ENCODE results near the gene SMIM5. TPM values are rescaled to one million over a fixed set of nuclear protein-coding genes. Genes with fewer than 3 reads are reported as not detected.
A peak's percentile ranks its signal among the peaks of the same experiment; 100 is the strongest.

SMIM5 gene
- total and polyA plus RNA-seq, 2 donors (not counting 3 experiments of a cell fraction or from before 2014, with no cell fraction given), result not detected

- H3K4me1 ChIP-seq (ENCODE audit: control insufficient read depth, extremely low read depth, insufficient read depth, low read length), result peaks cover 14% of the 10 kb centered on the region
- peaks cover 21 to 27% of the 10 kb centered on the region in 2 experiments for H3K36me3 ChIP-seq (ENCODE audit: control insufficient read depth in 2 of 2, extremely low read depth in 1 of 2, insufficient read depth in 2 of 2, low read length in 2 of 2)
- FAIRE-seq, result no peak
- no peak overlapping the region for H2AFZ ChIP-seq (ENCODE audit: low read depth, low read length)
- H3K9me1 ChIP-seq (replicated peaks; ENCODE audit: control insufficient read depth, extremely low read depth, insufficient read depth, low read length), result no peaks in the 10 kb centered on the region
- H4K20me1 ChIP-seq (replicated peaks; ENCODE audit: control insufficient read depth, extremely low read depth, insufficient read depth, low read length), result no peaks in the 10 kb centered on the region
- no TSS peak for BruUV-seq (replicated peaks)
- CTCF ChIA-PET, result interaction anchor here (0.7 to 19.6 kb wide), 4 partner anchors 41 to 80 kb away, joined by 3 to 653 read pairs (median 22); partner anchors contain the start of gene SMIM5
- H3K27ac ChIP-seq (ENCODE audit: insufficient read depth, low read depth, low read length), result no peak overlapping the region
- POLR2A ChIA-PET, result no interaction called here
- H3K79me2 ChIP-seq (ENCODE audit: control insufficient read depth, insufficient read depth, low read length), result peaks cover 68% of the 10 kb centered on the region
- no peak overlapping the region for H3K4me2 ChIP-seq (ENCODE audit: insufficient read depth, low read length)
- dilution Hi-C loops (cut with MboI; ENCODE audit: extremely low pct_ligation_motif_present, low sequenced_read_pairs), result no loop called here
- H3K27me3 ChIP-seq (ENCODE audit: control insufficient read depth in 2 of 2, insufficient read depth in 2 of 2, low read length in 2 of 2), result no peaks in the 10 kb centered on the region
- no peak overlapping the region for H3K4me3 ChIP-seq (replicated peaks in 1 of 3; ENCODE audit: insufficient read depth in 1 of 3, low read depth in 1 of 3, low read length in 3 of 3)
- H3K9ac ChIP-seq (replicated peaks; ENCODE audit: extremely low read depth, insufficient read depth, low read length), result no peak overlapping the region
- H3K9me3 ChIP-seq (replicated peaks; ENCODE audit: control insufficient read depth, insufficient read depth, low read length), result no peaks in the 10 kb centered on the region
- intact Hi-C loops (cut with micrococcal nuclease), result no loop called here
- no peak for DNase-seq (ENCODE audit: low read depth, low spot score)
- TF ChIP-seq MAX (IDR thresholded peaks at IDR 0.05; ENCODE audit: insufficient read depth, insufficient read length) (no peak), POLR2AphosphoS5 (IDR thresholded peaks at IDR 0.05; ENCODE audit: insufficient read depth, low read depth, low read length) (no peak)
Observed at GRCh38 chr17:75673487-75673886, 40.3 kb downstream of the SMIM5 start.

GRCh38 chr17:75676461-75676860, 43.2 kb downstream of the SMIM5 start:
- POLR2A ChIA-PET, result interaction anchor here (0.6 kb wide), 1 partner anchor 72 kb away, joined by 3 read pairs; no protein-coding TSS in a partner anchor
- H2AFZ ChIP-seq (ENCODE audit: low read depth, low read length), result no peak overlapping the region
- H3K27ac ChIP-seq (ENCODE audit: insufficient read depth, low read depth, low read length), result no peak overlapping the region
- CTCF ChIA-PET, result interaction anchor here (0.9 to 19.6 kb wide), 7 partner anchors 12 to 77 kb away, joined by 3 to 653 read pairs (median 4); partner anchors contain the start of gene SMIM5
- FAIRE-seq, result peak; percentile 74
- dilution Hi-C loops (cut with MboI; ENCODE audit: extremely low pct_ligation_motif_present, low sequenced_read_pairs), result no loop called here
- H3K4me2 ChIP-seq (ENCODE audit: insufficient read depth, low read length), result no peak overlapping the region
- DNase-seq (ENCODE audit: low read depth, low spot score), result no peak
- H3K9ac ChIP-seq (replicated peaks; ENCODE audit: extremely low read depth, insufficient read depth, low read length), result no peak overlapping the region
- H3K27me3 ChIP-seq (ENCODE audit: control insufficient read depth in 2 of 2, insufficient read depth in 2 of 2, low read length in 2 of 2), result no peaks in the 10 kb centered on the region
- intact Hi-C loops (cut with micrococcal nuclease), result no loop called here
- TF ChIP-seq MYC (IDR thresholded peaks at IDR 0.05; ENCODE audit: low read depth, low read length), result no peak
- no peak for TF ChIP-seq FOS (IDR thresholded peaks at IDR 0.05; ENCODE audit: borderline replicate concordance, insufficient read depth, low read length)
- no peak for TF ChIP-seq MAX (IDR thresholded peaks at IDR 0.05; ENCODE audit: insufficient read depth, insufficient read length)
- no peak for TF ChIP-seq CTCF (IDR thresholded peaks at IDR 0.05; ENCODE audit: extremely low read depth in 1 of 2, insufficient read depth in 1 of 2, low read depth in 1 of 2, low read length in 2 of 2)
- no peak for TF ChIP-seq POLR2AphosphoS5 (IDR thresholded peaks at IDR 0.05; ENCODE audit: insufficient read depth, low read depth, low read length)
- TF ChIP-seq EZH2 (IDR thresholded peaks at IDR 0.05; ENCODE audit: borderline replicate concordance, low read depth, low read length, severe bottlenecking), result no peak
- no peak for TF ChIP-seq POLR2A (IDR thresholded peaks at IDR 0.05; ENCODE audit: low read depth, low read length)
- no peak for TF ChIP-seq GATA2 (IDR thresholded peaks at IDR 0.05; ENCODE audit: insufficient read depth, insufficient read length, low read depth, low read length)
- no peaks in the 10 kb centered on the region for H3K9me3 ChIP-seq (replicated peaks; ENCODE audit: control insufficient read depth, insufficient read depth, low read length)
- peaks cover 57% of the 10 kb centered on the region for H3K79me2 ChIP-seq (ENCODE audit: control insufficient read depth, insufficient read depth, low read length)
- no peak overlapping the region for H3K4me3 ChIP-seq (replicated peaks in 1 of 3; ENCODE audit: insufficient read depth in 1 of 3, low read depth in 1 of 3, low read length in 3 of 3)
- no peaks in the 10 kb centered on the region for H3K9me1 ChIP-seq (replicated peaks; ENCODE audit: control insufficient read depth, extremely low read depth, insufficient read depth, low read length)
- H4K20me1 ChIP-seq (replicated peaks; ENCODE audit: control insufficient read depth, extremely low read depth, insufficient read depth, low read length), result no peaks in the 10 kb centered on the region
- H3K36me3 ChIP-seq (ENCODE audit: control insufficient read depth in 2 of 2, extremely low read depth in 1 of 2, insufficient read depth in 2 of 2, low read length in 2 of 2), result peaks cover 18 to 20% of the 10 kb centered on the region in 2 experiments
- no TSS peak for BruUV-seq (replicated peaks)
- H3K4me1 ChIP-seq (ENCODE audit: control insufficient read depth, extremely low read depth, insufficient read depth, low read length), result peaks cover 31% of the 10 kb centered on the region
